GM12878 (cell line): ENCODE data around the gene ARL5B. TPM values are rescaled to one million over a fixed set of nuclear protein-coding genes. Genes with fewer than 3 reads are reported as not detected.
A peak's percentile ranks its signal among the peaks of the same experiment; 100 is the strongest.

ENCODE experiments used
- ATF7 ChIP-seq: fragments of 450-650 bp; IDR thresholded peaks from 2 replicates; pipeline ENCODE4 v1.6.1; 2016; ENCODE audit warnings: low read depth, mild to moderate bottlenecking
- CBFB ChIP-seq: IDR thresholded peaks from 2 replicates; pipeline ENCODE4 v1.6.1; 2016; ENCODE audit warnings: antibody characterized with exemption, low read depth
- E2F4 ChIP-seq: IDR thresholded peaks from 2 replicates; pipeline ENCODE4 v1.6.1; 2012; ENCODE audit warnings: low read depth, low read length, improper control_type of control experiment
- EED ChIP-seq: sonication (generic); IDR thresholded peaks from 2 replicates; pipeline ENCODE4 v1.6.1; 2016; ENCODE audit warnings: antibody characterized with exemption, low read depth
- ESRRA ChIP-seq: IDR thresholded peaks from 2 replicates; pipeline ENCODE4 v1.6.1; 2012; ENCODE audit warnings: mild to moderate bottlenecking, low read length, improper control_type of control experiment
- ETV6 ChIP-seq, 2 experiments: fragments of 450-650 bp in 1 of 2; IDR thresholded peaks in 1 of 2; conservative IDR thresholded peaks in 1 of 2; 2 replicates each; pipeline ENCODE4 v1.6.1; 2014; ENCODE audit warnings: antibody characterized with exemption in 1 of 2, borderline replicate concordance in 1 of 2, low read depth in 1 of 2, mild to moderate bottlenecking in 1 of 2, moderate library complexity in 1 of 2
- JUND ChIP-seq: IDR thresholded peaks from 2 replicates; pipeline ENCODE4 v1.6.1; 2012; ENCODE audit warnings: low read depth, mild to moderate bottlenecking, low read length, improper control_type of control experiment, moderate library complexity
- KAT2A ChIP-seq: conservative IDR thresholded peaks from 2 replicates; pipeline ENCODE4 v1.6.1; 2011; ENCODE audit warnings: low read depth, low read length; ENCODE audit not compliant: control insufficient read depth
- KLF5 ChIP-seq: fragments of 450-650 bp; IDR thresholded peaks from 2 replicates; pipeline ENCODE4 v1.6.1; 2014; ENCODE audit warnings: mild to moderate bottlenecking; ENCODE audit not compliant: partially characterized antibody
- MEF2B ChIP-seq: fragments of 450-650 bp; IDR thresholded peaks from 2 replicates; pipeline ENCODE4 v1.6.1; 2018; ENCODE audit warnings: mild to moderate bottlenecking, moderate library complexity; ENCODE audit not compliant: partially characterized antibody, poor library complexity, severe bottlenecking
- MTA3 ChIP-seq: IDR thresholded peaks from 2 replicates; pipeline ENCODE4 v1.6.1; 2012; ENCODE audit warnings: low read length, inconsistent platforms, borderline replicate concordance
- NR2F1 ChIP-seq: fragments of 450-650 bp; conservative IDR thresholded peaks from 2 replicates; pipeline ENCODE4 v1.6.1; 2017; ENCODE audit warnings: mild to moderate bottlenecking
- NRF1 ChIP-seq: conservative IDR thresholded peaks from 2 replicates; pipeline ENCODE4 v1.6.1; 2011; ENCODE audit warnings: mild to moderate bottlenecking, low read depth, low read length, improper control_type of control experiment
- PAX5 ChIP-seq: IDR thresholded peaks from 2 replicates; pipeline ENCODE4 v1.6.1; 2011; ENCODE audit warnings: low read depth, low read length, borderline replicate concordance
- PML ChIP-seq: IDR thresholded peaks from 2 replicates; pipeline ENCODE4 v1.6.1; 2012; ENCODE audit warnings: low read length, inconsistent platforms
- RAD51 ChIP-seq: fragments of 450-650 bp; IDR thresholded peaks from 2 replicates; pipeline ENCODE4 v1.6.1; 2016; ENCODE audit warnings: moderate library complexity, mild to moderate bottlenecking, inconsistent platforms
- RCOR1 ChIP-seq: conservative IDR thresholded peaks from 2 replicates; pipeline ENCODE4 v1.6.1; 2012; ENCODE audit warnings: low read depth, low read length, improper control_type of control experiment
- SIN3A ChIP-seq: IDR thresholded peaks from 2 replicates; pipeline ENCODE4 v1.6.1; 2012; ENCODE audit warnings: low read depth, low read length, improper control_type of control experiment
- SRF ChIP-seq, 2 experiments: IDR thresholded peaks; 2 replicates each; pipeline ENCODE4 v1.6.1; 2011; ENCODE audit warnings: low read depth in 2 of 2, low read length in 2 of 2, mild to moderate bottlenecking in 1 of 2, moderate library complexity in 1 of 2
- STAT1 ChIP-seq: fragments of 450-650 bp; conservative IDR thresholded peaks from 2 replicates; pipeline ENCODE4 v1.6.1; 2014; ENCODE audit warnings: antibody characterized with exemption, mild to moderate bottlenecking
- TAF1 ChIP-seq: IDR thresholded peaks from 2 replicates; pipeline ENCODE4 v1.6.1; 2011; ENCODE audit warnings: mild to moderate bottlenecking, low read depth, low read length, borderline replicate concordance
- WRNIP1 ChIP-seq: IDR thresholded peaks from 2 replicates; pipeline ENCODE4 v1.6.1; 2011; ENCODE audit warnings: low read depth, low read length, improper control_type of control experiment, borderline replicate concordance
- ZBTB33 ChIP-seq: fragments of 450-650 bp; IDR thresholded peaks from 2 replicates; pipeline ENCODE4 v1.6.1; 2017; ENCODE audit warnings: mild to moderate bottlenecking
- ZNF24 ChIP-seq: fragments of 450-650 bp; IDR thresholded peaks from 2 replicates; pipeline ENCODE4 v1.6.1; 2017; ENCODE audit warnings: antibody characterized with exemption, mild to moderate bottlenecking
- polyA plus RNA-seq, 11 experiments: library from polyadenylated mRNA; depleted of rRNA in 4 of 11; unstranded in 6 of 11; stranded (reverse) in 5 of 11; fragments of >200 nt; fragmentation: Nextera tagmentation in 4 of 11; fragmentation: Illumina TruSeq in 1 of 11; extraction: Ambion mirVana in 4 of 11; extraction: Trizol in 1 of 11; gene quantifications; 1 replicate in 1 of 11; 2 replicates in 10 of 11; pipeline versions ENCODE4 v1.2.1 to v1.2.3, GENCODE V29; 2011 to 2016; ENCODE audit warnings: inconsistent platforms in 2 of 11, missing spikeins in 2 of 11, low read depth in 1 of 11
- total RNA-seq, 4 experiments: library from RNA; depleted of rRNA in 3 of 4; stranded (reverse); fragments of >200 nt in 3 of 4; fragmentation: Illumina TruSeq in 1 of 4; extraction: Trizol in 1 of 4; gene quantifications; 2 replicates each; pipeline versions ENCODE4 v1.2.1 to v1.2.3, GENCODE V29; 2013 to 2021
- TF ChIP-seq, protein P1 (sequence below): IDR thresholded peaks from 2 replicates; pipeline ENCODE4 v1.6.1; 2012; ENCODE audit warnings: mild to moderate bottlenecking, low read depth, low read length

The ARL5B gene
- total and polyA plus RNA-seq, 10 of the 15 experiments (the other 5 are each of a cell fraction or from before 2014, with no cell fraction given): 2.5 to 20.7 (median 9.1) TPM

GRCh38 chr10:18658271-18659124, 733 bp upstream of the ARL5B start (continued):
- no peak for TF ChIP-seq E2F4
- no peak for TF ChIP-seq CBFB
- TF ChIP-seq ZNF24: no peak
- no peak for TF ChIP-seq PAX5
- no peak for TF ChIP-seq KLF5
- no peak; the same call in 1 of the 2 replicates for TF ChIP-seq TAF1
- TF ChIP-seq, protein P1, sequence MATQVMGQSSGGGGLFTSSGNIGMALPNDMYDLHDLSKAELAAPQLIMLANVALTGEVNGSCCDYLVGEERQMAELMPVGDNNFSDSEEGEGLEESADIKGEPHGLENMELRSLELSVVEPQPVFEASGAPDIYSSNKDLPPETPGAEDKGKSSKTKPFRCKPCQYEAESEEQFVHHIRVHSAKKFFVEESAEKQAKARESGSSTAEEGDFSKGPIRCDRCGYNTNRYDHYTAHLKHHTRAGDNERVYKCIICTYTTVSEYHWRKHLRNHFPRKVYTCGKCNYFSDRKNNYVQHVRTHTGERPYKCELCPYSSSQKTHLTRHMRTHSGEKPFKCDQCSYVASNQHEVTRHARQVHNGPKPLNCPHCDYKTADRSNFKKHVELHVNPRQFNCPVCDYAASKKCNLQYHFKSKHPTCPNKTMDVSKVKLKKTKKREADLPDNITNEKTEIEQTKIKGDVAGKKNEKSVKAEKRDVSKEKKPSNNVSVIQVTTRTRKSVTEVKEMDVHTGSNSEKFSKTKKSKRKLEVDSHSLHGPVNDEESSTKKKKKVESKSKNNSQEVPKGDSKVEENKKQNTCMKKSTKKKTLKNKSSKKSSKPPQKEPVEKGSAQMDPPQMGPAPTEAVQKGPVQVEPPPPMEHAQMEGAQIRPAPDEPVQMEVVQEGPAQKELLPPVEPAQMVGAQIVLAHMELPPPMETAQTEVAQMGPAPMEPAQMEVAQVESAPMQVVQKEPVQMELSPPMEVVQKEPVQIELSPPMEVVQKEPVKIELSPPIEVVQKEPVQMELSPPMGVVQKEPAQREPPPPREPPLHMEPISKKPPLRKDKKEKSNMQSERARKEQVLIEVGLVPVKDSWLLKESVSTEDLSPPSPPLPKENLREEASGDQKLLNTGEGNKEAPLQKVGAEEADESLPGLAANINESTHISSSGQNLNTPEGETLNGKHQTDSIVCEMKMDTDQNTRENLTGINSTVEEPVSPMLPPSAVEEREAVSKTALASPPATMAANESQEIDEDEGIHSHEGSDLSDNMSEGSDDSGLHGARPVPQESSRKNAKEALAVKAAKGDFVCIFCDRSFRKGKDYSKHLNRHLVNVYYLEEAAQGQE: no peak
- TF ChIP-seq ESRRA: peak; percentile 55; the same call in 1 of the 2 replicates
- TF ChIP-seq SIN3A: no peak
- no peak for TF ChIP-seq EED
- no peak for TF ChIP-seq ZBTB33
- TF ChIP-seq MTA3: peak; percentile 49; the same call in 1 of the 2 replicates
- TF ChIP-seq RAD51: 0 out of 2 replicates have a peak, but pooled peaks have one; percentile 22
- TF ChIP-seq ETV6 (conservative IDR thresholded peaks at IDR 0.05 in 1 of 2, IDR thresholded peaks at IDR 0.05 in 1 of 2; ENCODE audit: borderline replicate concordance in 1 of 2, low read depth in 1 of 2): no peak
- TF ChIP-seq MEF2B: no peak
- 0 out of 2 replicates have a peak, but pooled peaks have one; percentile 27 for TF ChIP-seq STAT1
- no peak for TF ChIP-seq NRF1
- TF ChIP-seq NR2F1: no peak; the same call in 1 of the 2 replicates
- TF ChIP-seq PML: no peak
- no peak for TF ChIP-seq WRNIP1
- TF ChIP-seq JUND: no peak
- TF ChIP-seq RCOR1: no peak
- TF ChIP-seq ATF7: no peak
- no peak for TF ChIP-seq SRF (IDR thresholded peaks at IDR 0.05; ENCODE audit: low read depth in 2 of 2, low read length in 2 of 2)
- no peak for TF ChIP-seq KAT2A
